ENCODE data around the gene SIL1.
"Not testable (repeated sequence)": the region's sequence is repeated elsewhere in the genome, so short reads cannot be mapped to it uniquely, and the experiment has no call there.

Gene SIL1

DNA sequence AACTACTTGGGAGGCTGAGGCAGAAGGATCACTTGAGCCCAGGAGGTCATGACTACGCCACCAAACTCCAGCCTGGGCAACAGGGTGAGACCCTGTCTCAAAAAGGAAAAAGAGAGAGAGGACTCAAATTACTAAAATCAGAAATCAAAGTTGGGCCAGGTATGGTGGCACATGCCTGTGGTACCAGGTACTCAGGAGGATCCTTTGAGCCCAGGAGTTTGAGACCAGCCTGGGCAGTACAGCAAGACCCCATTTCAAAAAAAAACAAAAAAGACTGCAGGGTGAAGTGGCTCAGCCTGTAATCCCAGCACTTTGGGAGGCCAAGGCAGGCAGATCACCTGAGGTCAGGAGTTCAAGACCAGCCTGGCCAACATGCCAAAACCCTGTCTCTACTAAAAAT, 23.8 kb downstream of the SIL1 start:
- not testable (repeated sequence) for ATAC-seq, H3K27ac Mint-ChIP-seq, H3K4me3 Mint-ChIP-seq, H3K27me3 Mint-ChIP-seq, DNase-seq
- Mint-ChIP-seq H3K9me3 (peaks cover 14% of the 10 kb centered on the region), H3K4me1 (peaks cover 17% of the 10 kb centered on the region), H3K36me3 (ENCODE audit: low read depth) (peaks cover 21% of the 10 kb centered on the region)

DNA sequence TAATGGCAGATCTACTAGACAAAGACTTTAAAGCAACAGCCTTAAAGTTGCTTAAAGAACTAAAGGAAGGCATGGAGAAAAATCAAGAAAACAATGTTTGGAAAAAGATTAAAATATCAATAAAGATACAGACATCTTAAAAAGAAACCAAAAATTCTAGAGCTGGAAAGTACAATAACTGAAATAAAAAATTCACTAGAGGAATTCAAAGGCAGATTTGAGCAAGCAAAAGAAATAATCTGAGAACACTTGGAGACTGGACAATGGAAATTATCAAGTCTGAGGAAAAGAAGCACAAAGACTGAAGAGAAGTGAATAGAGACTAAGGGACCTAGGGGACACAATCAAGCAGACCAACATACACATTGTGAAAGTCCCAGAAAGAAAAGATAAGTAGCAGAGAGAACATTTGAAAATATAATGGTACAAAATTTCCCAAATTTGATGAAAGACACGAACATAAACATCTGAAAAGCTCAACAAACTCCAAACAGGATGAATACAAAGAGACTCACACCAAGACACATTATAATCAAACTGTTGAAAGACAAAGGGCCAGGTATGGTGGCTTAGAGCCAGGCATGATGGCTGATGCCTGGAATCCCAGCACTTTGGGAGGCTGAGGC, 26.3 kb downstream of the SIL1 start:
- no peak overlapping the region for H3K27ac Mint-ChIP-seq
- H3K4me1 Mint-ChIP-seq = peaks cover 1% of the 10 kb centered on the region
- peaks cover 14% of the 10 kb centered on the region for H3K9me3 Mint-ChIP-seq
- H3K36me3 Mint-ChIP-seq (ENCODE audit: low read depth) = peaks cover 21% of the 10 kb centered on the region
- ATAC-seq (no peak), DNase-seq (no peak)
- H3K27me3 Mint-ChIP-seq = no peaks in the 10 kb centered on the region
- no peak overlapping the region for H3K4me3 Mint-ChIP-seq

DNA sequence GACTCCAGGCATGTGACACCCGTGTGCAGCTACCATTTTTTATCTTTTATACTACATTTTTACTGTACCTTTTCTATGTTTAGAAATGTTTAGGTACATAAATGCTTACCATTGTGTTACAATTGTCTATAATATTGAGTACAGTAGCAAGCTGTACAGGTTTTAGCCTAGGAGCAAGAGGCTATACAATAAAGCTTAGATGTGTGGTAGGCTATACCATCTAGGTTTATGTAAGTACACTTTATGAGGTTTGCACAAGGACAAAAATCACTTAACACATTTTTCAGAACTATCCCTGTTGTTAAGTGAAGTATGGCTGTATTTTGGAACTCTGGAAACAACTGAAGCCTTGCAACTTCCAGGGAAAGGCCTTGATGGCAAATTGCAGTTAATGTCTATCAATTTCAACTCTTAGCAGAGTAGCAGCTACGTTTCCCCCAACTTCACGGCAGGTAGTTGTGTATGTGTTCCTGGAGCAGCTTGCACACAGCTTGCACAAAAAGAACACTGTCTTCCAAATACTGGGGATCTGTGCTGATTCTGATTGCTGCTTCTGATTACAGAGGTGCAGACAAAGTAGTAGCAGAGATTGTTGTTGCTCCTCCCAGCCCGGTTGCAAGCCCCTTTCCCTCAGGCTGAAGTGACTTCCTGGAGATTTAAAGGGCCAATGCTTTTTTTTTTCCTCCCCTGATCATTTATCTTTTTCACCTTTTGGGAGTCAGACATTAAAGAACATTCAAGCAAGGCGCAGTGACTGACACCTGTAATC, 30.0 kb downstream of the SIL1 start:
- Mint-ChIP-seq H3K36me3 (ENCODE audit: low read depth) (peaks cover 13% of the 10 kb centered on the region), H3K4me1 (peaks cover 5% of the 10 kb centered on the region), H3K4me3 (no peak overlapping the region), H3K27ac (no peak overlapping the region), H3K9me3 (peaks cover 14% of the 10 kb centered on the region), H3K27me3 (no peaks in the 10 kb centered on the region)
- ATAC-seq = no peak
- no peak for DNase-seq

- DNase-seq (no peak), ATAC-seq (no peak)
- H3K27me3 Mint-ChIP-seq = no peaks in the 10 kb centered on the region
- H3K4me3 Mint-ChIP-seq = no peak overlapping the region
- H3K36me3 Mint-ChIP-seq (ENCODE audit: low read depth) = peaks cover 8% of the 10 kb centered on the region
- peaks cover 8% of the 10 kb centered on the region for H3K9me3 Mint-ChIP-seq
- H3K27ac Mint-ChIP-seq = no peak overlapping the region
- H3K4me1 Mint-ChIP-seq = peaks cover 5% of the 10 kb centered on the region
Observed at GRCh38 chr5:139167533-139167932, 30.6 kb downstream of the SIL1 start.

GRCh38 chr5:139167063-139167462, 31.1 kb downstream of the SIL1 start:
- Mint-ChIP-seq H3K27me3 (no peaks in the 10 kb centered on the region), H3K27ac (no peak overlapping the region), H3K4me3 (no peak overlapping the region), H3K9me3 (peaks cover 5% of the 10 kb centered on the region), H3K36me3 (ENCODE audit: low read depth) (peaks cover 5% of the 10 kb centered on the region), H3K4me1 (peaks cover 5% of the 10 kb centered on the region)
- DNase-seq = no peak
- no peak for ATAC-seq

- H3K9me3 Mint-ChIP-seq; H3K27me3 Mint-ChIP-seq; H3K36me3 Mint-ChIP-seq (ENCODE audit: low read depth); ATAC-seq; DNase-seq; H3K4me3 Mint-ChIP-seq; H3K27ac Mint-ChIP-seq; H3K4me1 Mint-ChIP-seq: not testable (repeated sequence)
Observed at GRCh38 chr5:139164897-139165296, 33.3 kb downstream of the SIL1 start.

DNA sequence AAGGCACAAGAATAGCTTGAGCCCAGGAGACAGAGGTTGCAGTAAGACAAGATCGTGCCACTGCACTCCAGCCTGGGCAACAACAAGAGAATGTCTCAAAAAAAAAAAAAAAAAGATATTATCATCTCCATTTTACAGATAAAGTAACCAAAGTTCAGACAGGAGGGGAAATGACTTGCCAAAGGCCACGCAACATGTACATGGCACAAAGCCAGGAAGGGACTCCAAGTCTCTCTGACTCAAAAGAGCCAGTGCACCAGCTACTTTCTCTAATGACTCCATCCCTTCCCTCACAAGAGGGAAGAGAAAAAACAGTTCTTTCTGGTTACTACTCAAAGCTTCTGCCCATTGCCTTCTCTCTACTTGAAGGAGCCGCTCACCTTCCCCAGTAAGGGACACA, 34.1 kb downstream of the SIL1 start:
- no peak overlapping the region for H3K27ac Mint-ChIP-seq
- H3K4me1 Mint-ChIP-seq = peaks cover 5% of the 10 kb centered on the region
- no peaks in the 10 kb centered on the region for H3K36me3 Mint-ChIP-seq (ENCODE audit: low read depth)
- H3K9me3 Mint-ChIP-seq = no peaks in the 10 kb centered on the region
- no peaks in the 10 kb centered on the region for H3K27me3 Mint-ChIP-seq
- H3K4me3 Mint-ChIP-seq = no peak overlapping the region
- DNase-seq = no peak
- peak; percentile 57 for ATAC-seq

- Mint-ChIP-seq H3K36me3 (ENCODE audit: low read depth) (no peaks in the 10 kb centered on the region), H3K27ac (peak overlapping the region; percentile 3), H3K9me3 (no peaks in the 10 kb centered on the region), H3K4me1 (peaks cover 5% of the 10 kb centered on the region), H3K27me3 (no peaks in the 10 kb centered on the region), H3K4me3 (no peak overlapping the region)
- ATAC-seq = no peak
- DNase-seq = no peak
Observed at GRCh38 chr5:139162448-139162847, 35.7 kb downstream of the SIL1 start.

DNA sequence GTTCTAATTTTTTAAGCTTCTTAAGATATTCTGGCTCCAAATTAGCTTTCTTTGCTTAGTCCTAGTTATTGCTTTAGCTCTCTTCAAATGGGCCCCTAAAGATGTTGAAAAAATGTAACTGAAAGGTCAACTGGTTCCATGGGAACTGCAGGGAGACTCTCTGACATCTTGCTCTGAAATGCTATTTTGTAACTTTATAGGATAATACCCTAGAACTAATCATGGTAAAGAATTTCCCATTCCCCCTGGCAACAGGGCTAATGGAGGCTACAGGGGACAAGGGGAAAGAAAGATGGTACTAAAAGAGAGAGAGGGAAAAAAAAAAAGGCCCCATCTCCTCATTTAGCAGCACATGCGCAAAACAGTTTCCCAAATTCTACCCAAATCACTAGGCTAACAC, 39.4 kb downstream of the SIL1 start:
- Mint-ChIP-seq H3K36me3 (ENCODE audit: low read depth) (peaks cover 6% of the 10 kb centered on the region), H3K9me3 (no peaks in the 10 kb centered on the region), H3K4me1 (peaks cover 2% of the 10 kb centered on the region), H3K4me3 (no peak overlapping the region), H3K27ac (no peak overlapping the region), H3K27me3 (no peaks in the 10 kb centered on the region)
- DNase-seq (no peak), ATAC-seq (no peak)

- no peak overlapping the region for H3K27ac Mint-ChIP-seq
- H3K4me3 Mint-ChIP-seq = no peak overlapping the region
- no peak for DNase-seq
- H3K9me3 Mint-ChIP-seq = no peaks in the 10 kb centered on the region
- ATAC-seq = no peak
- peaks cover 6% of the 10 kb centered on the region for H3K36me3 Mint-ChIP-seq (ENCODE audit: low read depth)
- H3K27me3 Mint-ChIP-seq = no peaks in the 10 kb centered on the region
- peaks cover 2% of the 10 kb centered on the region for H3K4me1 Mint-ChIP-seq
Observed at GRCh38 chr5:139157556-139157955, 40.6 kb downstream of the SIL1 start.

GRCh38 chr5:139156814-139157213, 41.4 kb downstream of the SIL1 start:
- ATAC-seq (no peak), DNase-seq (no peak)
- peaks cover 2% of the 10 kb centered on the region for H3K4me1 Mint-ChIP-seq
- H3K27me3 Mint-ChIP-seq = no peaks in the 10 kb centered on the region
- no peaks in the 10 kb centered on the region for H3K9me3 Mint-ChIP-seq
- no peak overlapping the region for H3K27ac Mint-ChIP-seq
- peaks cover 6% of the 10 kb centered on the region for H3K36me3 Mint-ChIP-seq (ENCODE audit: low read depth)
- no peak overlapping the region for H3K4me3 Mint-ChIP-seq

DNA sequence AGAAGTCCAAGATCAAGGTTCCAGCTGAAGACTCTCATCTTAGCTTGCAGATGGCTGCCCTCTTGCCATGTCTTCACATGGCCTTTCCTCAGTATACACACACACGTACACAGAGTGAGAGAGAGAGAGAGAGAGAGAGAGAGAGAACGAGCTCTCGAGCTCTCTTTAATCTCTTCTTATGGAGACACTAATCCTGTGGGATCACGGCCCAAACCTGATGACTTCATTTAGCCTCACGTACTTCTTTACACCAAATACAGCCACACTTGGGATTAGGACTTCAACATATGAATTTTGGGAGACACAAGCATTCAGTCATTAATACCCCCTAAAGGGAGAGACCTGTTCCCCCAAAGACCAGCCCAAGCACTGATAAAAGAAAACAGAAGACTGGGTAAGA, 42.8 kb downstream of the SIL1 start:
- H3K27me3 Mint-ChIP-seq = no peaks in the 10 kb centered on the region
- peaks cover 2% of the 10 kb centered on the region for H3K4me1 Mint-ChIP-seq
- ATAC-seq = no peak
- H3K4me3 Mint-ChIP-seq = no peak overlapping the region
- peaks cover 6% of the 10 kb centered on the region for H3K36me3 Mint-ChIP-seq (ENCODE audit: low read depth)
- DNase-seq = no peak
- no peaks in the 10 kb centered on the region for H3K9me3 Mint-ChIP-seq
- H3K27ac Mint-ChIP-seq = no peak overlapping the region

DNA sequence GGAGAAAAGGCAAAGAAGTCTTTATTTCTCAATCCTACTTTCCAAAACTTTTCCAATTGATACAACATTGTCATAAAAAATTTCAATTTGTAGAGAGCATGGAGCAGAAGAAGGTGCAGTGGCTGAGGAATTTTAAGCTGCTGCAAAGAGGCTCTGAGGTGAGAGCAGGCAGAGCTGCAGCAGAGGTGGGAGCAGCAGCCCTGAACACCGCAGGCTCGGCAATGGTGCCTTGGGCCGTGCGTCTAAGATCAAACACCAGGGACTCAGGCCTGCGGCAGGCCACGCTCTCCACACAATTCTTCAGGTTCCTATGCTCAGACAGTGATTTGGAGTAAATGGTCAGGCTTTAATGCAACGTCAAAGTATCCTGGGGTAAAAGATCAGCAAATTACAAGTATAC, 46.3 kb downstream of the SIL1 start:
- peaks cover 4% of the 10 kb centered on the region for H3K36me3 Mint-ChIP-seq (ENCODE audit: low read depth)
- no peak for DNase-seq
- H3K4me1 Mint-ChIP-seq = peaks cover 23% of the 10 kb centered on the region
- no peak for ATAC-seq
- no peaks in the 10 kb centered on the region for H3K27me3 Mint-ChIP-seq
- H3K9me3 Mint-ChIP-seq = no peaks in the 10 kb centered on the region
- H3K4me3 Mint-ChIP-seq = no peak overlapping the region
- H3K27ac Mint-ChIP-seq = no peak overlapping the region

DNA sequence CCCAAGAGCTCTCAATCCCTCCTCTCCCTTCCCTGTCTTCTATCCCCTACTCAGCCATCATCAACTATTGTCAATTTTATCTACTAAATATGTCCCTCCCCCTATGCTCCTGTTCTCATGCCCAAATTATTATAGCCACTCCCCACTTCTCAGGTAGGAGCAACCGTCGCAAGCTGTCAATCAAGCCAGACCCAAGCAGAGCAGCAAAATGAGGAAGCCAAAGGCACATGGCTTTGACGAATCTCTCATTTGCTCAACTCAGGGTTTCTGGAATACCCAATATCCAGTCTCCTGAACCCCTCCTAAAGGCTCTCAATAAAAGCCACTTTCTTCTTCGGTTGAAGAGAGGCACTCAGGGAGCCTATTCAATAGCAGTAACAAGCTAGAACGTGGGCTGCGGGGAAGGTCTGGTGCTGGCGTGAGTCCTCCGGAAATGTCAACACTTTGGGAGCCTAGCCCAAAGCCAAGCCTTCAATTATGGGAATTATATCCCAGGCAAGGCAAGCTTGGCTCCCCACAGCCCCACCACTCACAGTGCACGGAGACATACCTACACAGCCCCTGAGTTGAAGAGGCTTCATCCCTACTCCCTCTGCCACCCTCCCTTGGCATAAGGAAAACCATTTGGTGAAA, 47.7 kb downstream of the SIL1 start:
- no peak for DNase-seq
- no peak for ATAC-seq
- Mint-ChIP-seq H3K27me3 (no peaks in the 10 kb centered on the region), H3K36me3 (ENCODE audit: low read depth) (no peaks in the 10 kb centered on the region), H3K4me1 (peaks cover 33% of the 10 kb centered on the region), H3K27ac (no peak overlapping the region), H3K9me3 (peaks cover 1% of the 10 kb centered on the region), H3K4me3 (no peak overlapping the region)

- Mint-ChIP-seq H3K4me1 (peaks cover 42% of the 10 kb centered on the region), H3K27ac (no peak overlapping the region), H3K4me3 (no peak overlapping the region), H3K9me3 (peaks cover 3% of the 10 kb centered on the region), H3K27me3 (no peaks in the 10 kb centered on the region), H3K36me3 (ENCODE audit: low read depth) (no peaks in the 10 kb centered on the region)
- ATAC-seq = no peak
- no peak for DNase-seq
Observed at GRCh38 chr5:139149477-139150199, 48.5 kb downstream of the SIL1 start.

Measured in activated naive CD8-positive, alpha-beta T cell treated with anti-CD3 and anti-CD28 coated beads, Interleukin-2, amount 50 U/mL, for 24 hours (primary cell).